HL-60/S4 treated with phorbol 12-myristate 13-acetate at 8.2 ng/mL for 4 days and 3 days (cell line): ENCODE data around the gene RACK1.
"Not testable (repeated sequence)": the region's sequence is repeated elsewhere in the genome, so short reads cannot be mapped to it uniquely, and the experiment has no call there.

ENCODE experiments used
- in situ Hi-C: fragments of 300-500 bp; cut with MboI; formaldehyde crosslinking; loops from 2 replicates; pipeline ENCODE4 v1.15.0; 2022; ENCODE audit warnings: low sequenced_read_pairs

The RACK1 gene

DNA sequence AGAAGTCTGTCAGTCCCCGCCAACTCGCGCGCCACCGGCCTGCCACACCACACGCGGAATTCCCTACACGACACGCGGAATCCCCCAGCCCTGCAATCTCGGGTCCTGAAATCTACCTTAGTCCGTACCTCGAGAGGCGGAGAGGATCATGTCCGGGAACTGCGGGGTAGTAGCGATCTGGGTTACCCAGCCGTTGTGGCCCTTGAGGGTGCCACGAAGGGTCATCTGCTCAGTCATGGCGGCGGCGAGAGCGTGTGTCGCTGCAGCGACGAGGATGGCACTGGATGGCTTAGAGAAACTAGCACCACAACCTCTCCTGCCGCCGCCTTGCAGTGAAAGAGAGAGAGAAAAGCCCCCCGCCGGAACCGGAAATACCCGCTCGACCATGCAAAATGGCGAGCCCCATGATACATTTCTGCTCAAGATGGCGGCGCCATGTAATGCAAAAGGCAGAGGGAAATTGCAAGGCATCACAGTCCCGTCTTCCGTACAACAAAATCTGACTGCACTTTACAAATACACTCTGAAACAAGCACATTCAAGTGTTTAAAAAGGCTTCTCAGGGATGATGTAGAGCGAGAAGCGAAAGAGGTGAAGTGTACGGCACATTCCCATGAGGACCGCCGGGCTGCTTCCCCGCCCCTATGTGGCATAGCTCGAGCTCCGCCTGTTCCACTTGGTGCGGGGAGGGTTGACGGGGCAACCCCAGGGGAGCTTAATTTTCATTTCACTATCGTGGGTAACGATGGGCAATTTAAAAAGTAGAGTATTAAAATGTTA is at the start of gene RACK1:
Gene RACK1, minus strand, starts transcription at position 343 of the 780 bp plus-strand sequence. Its CDS starts 106 bp downstream, at position 237.
- in situ Hi-C loops: no loop called here

- in situ Hi-C loops: not testable (repeated sequence)
Observed at GRCh38 chr5:181287331-181287730, 43.6 kb upstream of the RACK1 start.

DNA sequence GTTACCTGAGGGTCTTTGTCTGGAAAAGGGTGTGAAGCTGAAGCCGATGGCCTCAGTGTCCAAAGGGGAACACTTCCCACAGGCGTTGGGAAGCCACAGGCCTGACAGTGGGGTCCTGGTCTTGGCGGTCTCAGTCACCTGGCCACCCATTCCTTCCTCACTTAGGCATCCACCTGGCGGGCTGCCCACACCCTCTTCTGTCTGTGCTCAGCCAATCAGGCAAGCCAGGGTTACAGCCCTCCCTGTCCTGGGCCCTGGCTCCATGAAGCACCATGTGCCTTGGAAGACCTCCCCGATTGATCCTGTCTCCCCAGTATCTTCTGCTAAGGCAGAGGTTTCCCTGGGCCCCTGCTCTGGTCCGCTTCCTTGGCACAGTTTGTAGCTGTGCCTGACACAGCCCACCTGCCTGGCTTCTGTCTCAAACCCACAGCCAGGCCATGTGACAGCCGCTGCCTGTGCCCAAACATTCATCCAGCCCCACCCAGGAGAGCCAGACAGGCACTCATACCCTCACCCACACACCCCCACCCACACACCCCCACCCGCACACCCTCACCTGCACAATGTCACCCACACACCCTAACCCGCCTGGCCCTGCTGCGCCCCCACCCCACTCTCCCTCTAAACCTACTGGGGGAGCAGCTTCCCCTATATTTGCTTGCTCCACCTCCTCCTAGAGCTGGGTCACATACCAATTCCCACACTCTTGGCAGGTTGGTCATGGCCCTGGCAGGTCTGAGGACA is 42.4 kb upstream of the RACK1 start:
- in situ Hi-C loops: not testable (repeated sequence)

DNA sequence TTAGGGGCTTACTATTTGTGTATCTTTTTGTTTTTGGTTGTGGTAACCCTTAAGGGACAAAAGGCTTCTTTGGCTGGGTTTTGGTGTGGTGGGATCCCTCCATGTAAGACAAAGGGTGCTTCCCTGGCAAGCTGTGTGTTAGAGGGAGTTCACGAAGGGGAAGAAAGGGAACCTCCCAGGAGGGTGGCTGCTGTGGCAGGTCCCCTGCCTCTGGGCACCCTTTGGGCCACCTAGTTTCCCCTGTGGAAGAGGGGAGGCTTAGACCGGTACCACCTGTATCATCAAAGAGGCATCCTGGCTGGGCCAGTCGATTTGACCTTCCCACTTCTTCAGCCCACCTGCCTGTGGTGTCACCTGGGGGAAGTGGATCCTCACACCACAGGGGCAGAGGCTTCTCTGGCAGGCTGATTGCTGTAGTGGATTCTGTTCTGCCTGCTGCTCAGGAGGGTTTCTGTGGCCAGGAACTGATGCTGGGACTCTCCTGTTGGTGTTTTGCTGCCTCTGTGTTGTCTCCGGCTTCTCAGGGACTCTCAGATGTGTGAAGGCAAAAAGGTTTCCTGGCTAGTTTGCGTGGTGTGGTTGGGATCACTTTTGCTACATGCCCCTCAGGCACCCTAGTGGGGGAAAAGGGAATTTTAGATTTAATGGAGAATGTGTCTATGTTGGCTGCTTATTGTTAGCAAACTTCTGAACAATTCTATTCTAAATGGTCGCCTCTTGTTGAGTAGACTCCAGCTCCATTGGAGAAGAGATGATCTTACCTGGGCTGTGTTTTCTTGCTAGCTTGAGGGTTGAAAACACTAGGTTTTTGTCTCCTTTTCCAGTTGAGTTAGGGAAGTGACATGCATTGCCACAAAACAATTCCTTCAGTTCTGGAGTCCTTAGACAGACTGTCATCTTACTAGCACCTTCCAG is 40.4 kb upstream of the RACK1 start:
- in situ Hi-C loops: not testable (repeated sequence)

GRCh38 chr5:181283347-181283746 is 39.6 kb upstream of the RACK1 start:
- in situ Hi-C loops: no loop called here

- in situ Hi-C loops: no loop called here
Observed at GRCh38 chr5:181282874-181283273, 39.2 kb upstream of the RACK1 start.

GRCh38 chr5:181282415-181282814 is 38.7 kb upstream of the RACK1 start:
- in situ Hi-C loops: not testable (repeated sequence)

GRCh38 chr5:181281984-181282316 is 38.2 kb upstream of the RACK1 start:
- in situ Hi-C loops: no loop called here

- in situ Hi-C loops: no loop called here
Observed at GRCh38 chr5:181281077-181281983, 37.6 kb upstream of the RACK1 start.

DNA sequence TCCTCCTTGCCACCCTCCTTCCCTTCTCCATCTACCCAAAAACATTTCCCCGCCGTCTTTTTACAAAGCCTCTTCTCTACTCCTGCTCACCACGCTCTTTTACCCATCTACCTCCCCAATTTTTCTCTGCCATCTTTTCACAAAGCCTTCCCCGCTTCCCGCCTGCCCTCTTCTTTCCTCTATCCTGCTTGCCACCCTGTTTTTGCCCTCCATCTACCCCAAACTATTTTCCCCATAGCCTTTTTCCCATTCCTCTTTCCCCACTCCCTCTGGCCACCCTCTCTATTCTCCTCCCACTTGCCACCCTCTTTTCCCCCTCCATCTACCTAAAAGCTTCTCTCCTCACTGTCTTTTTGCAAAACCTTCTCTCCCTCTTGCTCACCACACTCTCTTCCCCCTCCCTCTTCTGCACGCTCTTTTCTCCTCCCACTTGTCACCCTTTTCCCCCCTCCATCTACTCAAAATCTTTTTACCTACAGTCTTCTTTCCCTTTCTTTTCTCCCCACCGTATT is 36.6 kb upstream of the RACK1 start:
- in situ Hi-C loops: no loop called here

DNA sequence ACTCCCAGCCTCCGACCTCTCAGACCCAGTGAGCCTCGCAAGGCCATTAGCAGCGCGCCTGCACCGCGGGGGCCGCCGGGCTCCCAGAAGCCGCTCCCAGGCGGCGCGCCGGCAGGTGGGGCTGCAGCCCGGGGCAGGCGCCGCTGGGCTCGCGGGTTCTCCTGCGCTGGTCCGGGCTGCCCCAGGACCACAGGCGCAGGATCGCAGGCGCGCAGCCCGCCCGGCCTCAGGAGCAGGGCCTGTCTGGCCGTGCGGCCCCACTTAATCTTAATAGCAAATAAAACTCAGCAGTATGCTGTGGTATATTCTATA is 29.7 kb upstream of the RACK1 start:
- in situ Hi-C loops: not testable (repeated sequence)

- in situ Hi-C loops: no loop called here
Observed at GRCh38 chr5:181271081-181271480, 27.4 kb upstream of the RACK1 start.

DNA sequence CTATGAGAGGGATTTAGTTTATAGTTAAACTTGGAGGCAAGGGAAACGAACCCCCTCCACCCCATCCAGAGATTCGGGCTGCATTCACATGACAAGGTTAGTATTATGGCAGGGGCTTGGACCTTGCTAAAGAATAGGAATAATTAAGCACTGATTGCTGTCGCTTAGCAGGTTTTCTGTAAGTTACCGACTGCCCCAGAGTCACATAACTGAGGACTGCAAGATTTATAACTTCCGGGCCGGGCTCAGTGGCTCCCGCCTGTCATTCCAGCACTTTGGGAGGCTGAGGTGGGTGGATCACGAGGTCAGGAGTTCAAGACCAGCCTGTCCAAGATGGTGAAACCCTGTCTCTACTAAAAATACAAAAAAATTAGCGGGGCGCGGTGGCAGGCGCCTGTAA is 24.2 kb upstream of the RACK1 start:
- in situ Hi-C loops: not testable (repeated sequence)

DNA sequence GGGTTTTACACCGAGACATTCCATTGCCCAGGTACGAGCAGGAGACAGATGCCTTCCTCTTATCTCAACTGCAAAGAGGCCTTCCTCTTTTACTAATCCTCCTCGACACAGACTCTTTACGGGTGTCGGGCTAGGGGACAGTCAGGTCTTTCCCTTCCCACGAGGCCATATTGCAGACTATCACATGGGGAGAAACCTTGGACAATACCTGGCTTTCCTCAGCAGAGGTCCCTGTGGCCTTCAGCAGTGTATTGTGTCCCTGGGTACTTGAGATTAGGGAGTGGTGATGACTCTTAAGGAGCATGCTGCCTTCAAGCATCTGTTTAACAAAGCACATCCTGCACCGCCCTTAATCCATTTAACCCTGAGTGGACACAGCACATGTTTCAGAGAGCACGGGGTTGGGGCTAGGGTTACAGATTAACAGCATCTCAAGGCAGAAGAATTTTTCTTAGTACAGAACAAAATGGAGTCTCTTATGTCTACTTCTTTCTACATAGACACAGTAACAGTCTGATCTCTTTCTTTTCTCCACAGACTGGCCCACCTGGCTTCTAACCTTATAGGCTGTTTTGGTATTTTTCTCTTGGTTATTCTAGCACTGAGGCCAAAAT is 23.7 kb upstream of the RACK1 start:
- in situ Hi-C loops: not testable (repeated sequence)

- in situ Hi-C loops: no loop called here
Observed at GRCh38 chr5:181265092-181265671, 21.5 kb upstream of the RACK1 start.

GRCh38 chr5:181263633-181264032 is 19.9 kb upstream of the RACK1 start:
- in situ Hi-C loops: no loop called here

- in situ Hi-C loops: no loop called here
Observed at GRCh38 chr5:181261320-181262049, 17.8 kb upstream of the RACK1 start.

- in situ Hi-C loops: no loop called here
Observed at GRCh38 chr5:181260720-181261319, 17.1 kb upstream of the RACK1 start, which contains the start of gene TRIM52. TSS of gene TRIM52 (minus strand) at chr5:181261143. CDS start at chr5:181260813, 330 bp downstream.
